WTC11 (cell line): ENCODE measurements around the gene GPA33. TPM values are rescaled to one million over a fixed set of nuclear protein-coding genes. Genes with fewer than 3 reads are reported as not detected.

Source experiments
- ATAC-seq: fragments of 200-7000 bp; cut with Tn5 transposase; 2 replicates; pipeline ENCODE4 v1.10.0; 2021; ENCODE audit warnings: mild to moderate bottlenecking, moderate library complexity
- CTCF ChIA-PET: fragments of 300-600 bp; sonication (Branson Sonifier 250); formaldehyde crosslinking; loops from one replicate; lab custom pipeline; 2021; ENCODE audit warnings: antibody characterized with exemption; lab: Charles Lee
- POLR2A ChIA-PET: fragments of 350-600 bp; sonication (Branson Sonifier 250); formaldehyde crosslinking; loops from one replicate; lab custom pipeline; 2021; ENCODE audit warnings: antibody characterized with exemption; lab: Charles Lee
- DNase-seq: peaks from one replicate; pipeline ENCODE4 v3.0.0; 2021; ENCODE audit warnings: low spot score
- H3K27ac Mint-ChIP-seq: 2 replicates; pipeline ENCODE4 v1.8.0; 2021; ENCODE audit warnings: mixed read lengths
- H3K27me3 Mint-ChIP-seq: 2 replicates; pipeline ENCODE4 v1.8.0; 2021; ENCODE audit warnings: low read depth, mild to moderate bottlenecking, moderate library complexity, mixed read lengths
- H3K36me3 Mint-ChIP-seq: 2 replicates; pipeline ENCODE4 v1.8.0; 2021; ENCODE audit warnings: mixed read lengths
- H3K4me1 Mint-ChIP-seq: 2 replicates; pipeline ENCODE4 v1.8.0; 2022; ENCODE audit warnings: mixed read lengths
- H3K4me3 Mint-ChIP-seq: 2 replicates; pipeline ENCODE4 v1.8.0; 2021; ENCODE audit warnings: mild to moderate bottlenecking, moderate library complexity, mixed read lengths
- H3K9me3 Mint-ChIP-seq: 2 replicates; pipeline ENCODE4 v1.8.0; 2021; ENCODE audit warnings: mixed read lengths
- EMX1 ChIP-seq: fragments of 250-450 bp; sonication (Bioruptor Pico); IDR thresholded peaks from 2 replicates; pipeline ENCODE4 v1.8.0; 2021; ENCODE audit warnings: mild to moderate bottlenecking
- ETV6 ChIP-seq: sonication (generic); formaldehyde crosslinking; IDR thresholded peaks from 2 replicates; pipeline ENCODE4 v1.8.1; 2022; ENCODE audit warnings: mild to moderate bottlenecking, missing genetic modification reagents
- GRHL2 ChIP-seq: fragments of 250-450 bp; sonication (Bioruptor Pico); IDR thresholded peaks from 2 replicates; pipeline ENCODE4 v1.8.0; 2022; ENCODE audit warnings: mild to moderate bottlenecking, moderate library complexity; ENCODE audit not compliant: insufficient replicate concordance, severe bottlenecking
- KAT7 ChIP-seq: sonication (generic); formaldehyde crosslinking; IDR thresholded peaks from 2 replicates; pipeline ENCODE4 v1.8.1; 2023; ENCODE audit warnings: missing genetic modification reagents, mild to moderate bottlenecking, borderline replicate concordance
- NFATC4 ChIP-seq: fragments of 250-450 bp; sonication (Bioruptor Pico); IDR thresholded peaks from 2 replicates; pipeline ENCODE4 v1.9.0; 2021; ENCODE audit warnings: mild to moderate bottlenecking
- NFE2L1 ChIP-seq: sonication (generic); formaldehyde crosslinking; IDR thresholded peaks from 2 replicates; pipeline ENCODE4 v1.8.1; 2023; ENCODE audit warnings: missing genetic modification reagents
- NR1H2 ChIP-seq: sonication (generic); formaldehyde crosslinking; IDR thresholded peaks from 2 replicates; pipeline ENCODE4 v1.9.0; 2021; ENCODE audit warnings: mild to moderate bottlenecking, moderate library complexity, missing genetic modification reagents
- PRRX2 ChIP-seq: fragments of 250-450 bp; sonication (Bioruptor Pico); IDR thresholded peaks from 2 replicates; pipeline ENCODE4 v1.8.0; 2021; ENCODE audit warnings: mild to moderate bottlenecking
- RORB ChIP-seq: fragments of 250-450 bp; sonication (Bioruptor Pico); IDR thresholded peaks from 2 replicates; pipeline ENCODE4 v1.9.0; 2021; ENCODE audit warnings: mild to moderate bottlenecking
- TCF7 ChIP-seq: sonication (generic); formaldehyde crosslinking; IDR thresholded peaks from 2 replicates; pipeline ENCODE4 v1.8.0; 2022; ENCODE audit warnings: mild to moderate bottlenecking, low read depth, missing genetic modification reagents, moderate library complexity
- TEAD1 ChIP-seq: sonication (generic); formaldehyde crosslinking; IDR thresholded peaks from 2 replicates; pipeline ENCODE4 v1.8.0; 2022; ENCODE audit warnings: mild to moderate bottlenecking, missing genetic modification reagents
- TEAD4 ChIP-seq: sonication (generic); formaldehyde crosslinking; IDR thresholded peaks from 2 replicates; pipeline ENCODE4 v1.8.0; 2022; ENCODE audit warnings: mild to moderate bottlenecking, missing genetic modification reagents
- ZNF416 ChIP-seq: fragments of 250-450 bp; sonication (Bioruptor Pico); IDR thresholded peaks from 2 replicates; pipeline ENCODE4 v1.9.0; 2021; ENCODE audit warnings: mild to moderate bottlenecking, inconsistent platforms
- ZNF423 ChIP-seq: fragments of 250-450 bp; sonication (Bioruptor Pico); IDR thresholded peaks from 2 replicates; pipeline ENCODE4 v2.1.2; 2022; ENCODE audit warnings: mild to moderate bottlenecking, moderate library complexity
- total RNA-seq: library from RNA; stranded (reverse); gene quantifications from 3 replicates; pipeline ENCODE4 v1.2.3, GENCODE V29; 2021
- TF ChIP-seq, protein P1 (sequence below): sonication (generic); formaldehyde crosslinking; IDR thresholded peaks from 2 replicates; pipeline ENCODE4 v1.8.0; 2022; ENCODE audit warnings: mild to moderate bottlenecking, missing genetic modification reagents
- TF ChIP-seq, protein P2 (sequence below): sonication (generic); formaldehyde crosslinking; IDR thresholded peaks from 2 replicates; pipeline ENCODE4 v1.8.1; 2022; ENCODE audit warnings: mild to moderate bottlenecking, missing genetic modification reagents, moderate library complexity, borderline replicate concordance
- TF ChIP-seq, protein P3 (sequence below): fragments of 250-450 bp; sonication (Bioruptor Pico); IDR thresholded peaks from 2 replicates; pipeline ENCODE4 v1.9.0; 2021; ENCODE audit warnings: mild to moderate bottlenecking
- TF ChIP-seq, protein P4 (sequence below): sonication (generic); formaldehyde crosslinking; IDR thresholded peaks from 2 replicates; pipeline ENCODE4 v1.8.1; 2022; ENCODE audit warnings: low read depth, missing genetic modification reagents, borderline replicate concordance
- TF ChIP-seq, protein P5 (sequence below): sonication (generic); formaldehyde crosslinking; IDR thresholded peaks from 2 replicates; pipeline ENCODE4 v1.8.0; 2022; ENCODE audit warnings: mild to moderate bottlenecking, missing genetic modification reagents
- TF ChIP-seq, protein P6 (sequence below): sonication (generic); formaldehyde crosslinking; conservative IDR thresholded peaks from 2 replicates; pipeline ENCODE4 v1.8.1; 2023; ENCODE audit warnings: mild to moderate bottlenecking, low read depth, missing genetic modification reagents, moderate library complexity
- TF ChIP-seq, protein P7 (sequence below): fragments of 250-450 bp; sonication (Bioruptor Pico); IDR thresholded peaks from 2 replicates; pipeline ENCODE4 v1.9.0; 2021; ENCODE audit warnings: mild to moderate bottlenecking, borderline replicate concordance

The GPA33 gene
- total RNA-seq, 1 experiment from 2014 or later: 0.63 TPM

DNA sequence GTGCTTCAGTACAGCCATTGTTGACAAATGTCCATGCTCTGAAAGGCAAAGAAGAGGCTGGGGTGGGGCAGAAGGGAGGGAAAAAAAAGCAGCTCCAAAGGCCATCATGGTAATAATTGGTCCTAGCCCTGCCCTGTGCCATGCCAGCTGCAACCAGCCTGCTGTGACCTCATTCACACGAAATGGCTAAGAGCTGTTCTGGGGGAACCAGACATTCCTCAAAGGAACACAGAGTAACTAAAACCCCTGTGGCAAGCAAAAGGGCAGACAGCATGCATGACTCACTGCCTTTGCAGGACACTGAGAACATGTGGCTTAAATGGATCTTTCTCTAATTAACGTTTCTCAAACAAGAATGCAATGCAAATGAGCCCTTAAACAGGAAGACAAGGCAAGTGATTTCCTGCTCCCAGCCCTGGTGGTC is 46.0 kb upstream of the GPA33 start:
- CTCF ChIA-PET: interaction anchor here (1.4 to 5.2 kb wide), 3 partner anchors 11 to 84 kb away, joined by 4 to 19 read pairs (median 4); partner anchors contain the start of gene POU2F1
- H3K4me1 Mint-ChIP-seq: peaks cover 57% of the 10 kb centered on the region
- ATAC-seq: peak; percentile 60

DNA sequence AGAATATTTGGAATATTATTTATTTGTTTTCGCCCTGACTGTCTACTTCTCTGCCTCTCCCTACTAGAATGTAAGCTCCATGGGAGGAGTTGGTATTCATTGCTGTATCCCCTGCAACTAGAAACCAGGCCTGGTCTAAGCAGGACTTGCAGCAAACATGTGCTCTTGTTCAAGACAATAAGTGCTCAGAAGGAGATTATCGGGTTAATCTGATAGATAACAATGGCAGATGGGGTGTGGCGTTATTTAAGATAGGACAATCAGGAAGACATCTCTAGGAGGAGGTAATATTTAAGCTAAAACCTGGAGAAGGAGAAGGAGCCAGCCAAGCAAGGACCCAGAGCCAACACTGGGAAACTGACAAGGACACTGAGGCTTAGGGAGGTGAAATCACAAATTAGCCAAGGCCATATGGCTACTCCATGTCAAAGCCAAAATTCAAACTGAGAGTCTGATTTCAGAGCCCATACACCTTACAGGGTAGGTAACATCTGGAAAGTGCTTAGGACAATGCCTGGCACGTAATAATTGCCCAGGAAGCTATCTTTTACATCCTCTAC is 45.2 kb upstream of the GPA33 start:
- POLR2A ChIA-PET: no interaction called here
- Mint-ChIP-seq H3K4me1 (peaks cover 52% of the 10 kb centered on the region), H3K4me3 (no peak overlapping the region), H3K27me3 (no peaks in the 10 kb centered on the region; the same call in none of the 2 replicates), H3K36me3 (peaks cover 4% of the 10 kb centered on the region), H3K9me3 (peaks cover 7% of the 10 kb centered on the region), H3K27ac (no peak overlapping the region)
- ATAC-seq: no peak
- CTCF ChIA-PET: interaction anchor here (0.7 to 5.2 kb wide), 4 partner anchors 10 to 85 kb away, joined by 3 to 19 read pairs (median 4); partner anchors contain the start of gene POU2F1
- no peak for DNase-seq
- TF ChIP-seq KAT7 (CRISPR knock-in tag) (no peak), GRHL2 (CRISPR knock-in tag) (no peak), ZNF416 (CRISPR knock-in tag) (no peak), TCF7 (no peak), ZNF423 (CRISPR knock-in tag) (no peak), RORB (CRISPR knock-in tag) (no peak), NR1H2 (CRISPR knock-in tag) (no peak)
- TF ChIP-seq, protein P1, sequence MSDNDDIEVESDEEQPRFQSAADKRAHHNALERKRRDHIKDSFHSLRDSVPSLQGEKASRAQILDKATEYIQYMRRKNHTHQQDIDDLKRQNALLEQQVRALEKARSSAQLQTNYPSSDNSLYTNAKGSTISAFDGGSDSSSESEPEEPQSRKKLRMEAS: no peak
- TF ChIP-seq, protein P2, sequence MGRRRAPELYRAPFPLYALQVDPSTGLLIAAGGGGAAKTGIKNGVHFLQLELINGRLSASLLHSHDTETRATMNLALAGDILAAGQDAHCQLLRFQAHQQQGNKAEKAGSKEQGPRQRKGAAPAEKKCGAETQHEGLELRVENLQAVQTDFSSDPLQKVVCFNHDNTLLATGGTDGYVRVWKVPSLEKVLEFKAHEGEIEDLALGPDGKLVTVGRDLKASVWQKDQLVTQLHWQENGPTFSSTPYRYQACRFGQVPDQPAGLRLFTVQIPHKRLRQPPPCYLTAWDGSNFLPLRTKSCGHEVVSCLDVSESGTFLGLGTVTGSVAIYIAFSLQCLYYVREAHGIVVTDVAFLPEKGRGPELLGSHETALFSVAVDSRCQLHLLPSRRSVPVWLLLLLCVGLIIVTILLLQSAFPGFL (CRISPR knock-in tag): no peak
- TF ChIP-seq, protein P3, sequence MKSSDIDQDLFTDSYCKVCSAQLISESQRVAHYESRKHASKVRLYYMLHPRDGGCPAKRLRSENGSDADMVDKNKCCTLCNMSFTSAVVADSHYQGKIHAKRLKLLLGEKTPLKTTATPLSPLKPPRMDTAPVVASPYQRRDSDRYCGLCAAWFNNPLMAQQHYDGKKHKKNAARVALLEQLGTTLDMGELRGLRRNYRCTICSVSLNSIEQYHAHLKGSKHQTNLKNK (CRISPR knock-in tag): no peak

More for the DNA sequence above, 46.0 kb upstream of the GPA33 start:
- Mint-ChIP-seq H3K4me3 (no peak overlapping the region), H3K36me3 (peaks cover 4% of the 10 kb centered on the region), H3K9me3 (peaks cover 7% of the 10 kb centered on the region), H3K27me3 (no peaks in the 10 kb centered on the region; the same call in none of the 2 replicates)
- POLR2A ChIA-PET: no interaction called here
- TF ChIP-seq EMX1 (CRISPR knock-in tag) (no peak), NFATC4 (CRISPR knock-in tag) (no peak), TEAD1 (peak; percentile 60; the same call in 1 of the 2 replicates), TEAD4 (CRISPR knock-in tag) (no peak), KAT7 (CRISPR knock-in tag) (no peak), PRRX2 (no peak), NFE2L1 (no peak), ETV6 (CRISPR knock-in tag) (no peak; the same call in 1 of the 2 replicates)
- TF ChIP-seq, protein P4, sequence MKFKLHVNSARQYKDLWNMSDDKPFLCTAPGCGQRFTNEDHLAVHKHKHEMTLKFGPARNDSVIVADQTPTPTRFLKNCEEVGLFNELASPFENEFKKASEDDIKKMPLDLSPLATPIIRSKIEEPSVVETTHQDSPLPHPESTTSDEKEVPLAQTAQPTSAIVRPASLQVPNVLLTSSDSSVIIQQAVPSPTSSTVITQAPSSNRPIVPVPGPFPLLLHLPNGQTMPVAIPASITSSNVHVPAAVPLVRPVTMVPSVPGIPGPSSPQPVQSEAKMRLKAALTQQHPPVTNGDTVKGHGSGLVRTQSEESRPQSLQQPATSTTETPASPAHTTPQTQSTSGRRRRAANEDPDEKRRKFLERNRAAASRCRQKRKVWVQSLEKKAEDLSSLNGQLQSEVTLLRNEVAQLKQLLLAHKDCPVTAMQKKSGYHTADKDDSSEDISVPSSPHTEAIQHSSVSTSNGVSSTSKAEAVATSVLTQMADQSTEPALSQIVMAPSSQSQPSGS (CRISPR knock-in tag): no peak
- TF ChIP-seq, protein P5, sequence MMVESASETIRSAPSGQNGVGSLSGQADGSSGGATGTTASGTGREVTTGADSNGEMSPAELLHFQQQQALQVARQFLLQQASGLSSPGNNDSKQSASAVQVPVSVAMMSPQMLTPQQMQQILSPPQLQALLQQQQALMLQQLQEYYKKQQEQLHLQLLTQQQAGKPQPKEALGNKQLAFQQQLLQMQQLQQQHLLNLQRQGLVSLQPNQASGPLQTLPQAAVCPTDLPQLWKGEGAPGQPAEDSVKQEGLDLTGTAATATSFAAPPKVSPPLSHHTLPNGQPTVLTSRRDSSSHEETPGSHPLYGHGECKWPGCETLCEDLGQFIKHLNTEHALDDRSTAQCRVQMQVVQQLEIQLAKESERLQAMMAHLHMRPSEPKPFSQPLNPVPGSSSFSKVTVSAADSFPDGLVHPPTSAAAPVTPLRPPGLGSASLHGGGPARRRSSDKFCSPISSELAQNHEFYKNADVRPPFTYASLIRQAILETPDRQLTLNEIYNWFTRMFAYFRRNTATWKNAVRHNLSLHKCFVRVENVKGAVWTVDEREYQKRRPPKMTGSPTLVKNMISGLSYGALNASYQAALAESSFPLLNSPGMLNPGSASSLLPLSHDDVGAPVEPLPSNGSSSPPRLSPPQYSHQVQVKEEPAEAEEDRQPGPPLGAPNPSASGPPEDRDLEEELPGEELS (CRISPR knock-in tag): 0 out of 2 replicates have a peak, but pooled peaks have one; percentile 20
- TF ChIP-seq, protein P6, sequence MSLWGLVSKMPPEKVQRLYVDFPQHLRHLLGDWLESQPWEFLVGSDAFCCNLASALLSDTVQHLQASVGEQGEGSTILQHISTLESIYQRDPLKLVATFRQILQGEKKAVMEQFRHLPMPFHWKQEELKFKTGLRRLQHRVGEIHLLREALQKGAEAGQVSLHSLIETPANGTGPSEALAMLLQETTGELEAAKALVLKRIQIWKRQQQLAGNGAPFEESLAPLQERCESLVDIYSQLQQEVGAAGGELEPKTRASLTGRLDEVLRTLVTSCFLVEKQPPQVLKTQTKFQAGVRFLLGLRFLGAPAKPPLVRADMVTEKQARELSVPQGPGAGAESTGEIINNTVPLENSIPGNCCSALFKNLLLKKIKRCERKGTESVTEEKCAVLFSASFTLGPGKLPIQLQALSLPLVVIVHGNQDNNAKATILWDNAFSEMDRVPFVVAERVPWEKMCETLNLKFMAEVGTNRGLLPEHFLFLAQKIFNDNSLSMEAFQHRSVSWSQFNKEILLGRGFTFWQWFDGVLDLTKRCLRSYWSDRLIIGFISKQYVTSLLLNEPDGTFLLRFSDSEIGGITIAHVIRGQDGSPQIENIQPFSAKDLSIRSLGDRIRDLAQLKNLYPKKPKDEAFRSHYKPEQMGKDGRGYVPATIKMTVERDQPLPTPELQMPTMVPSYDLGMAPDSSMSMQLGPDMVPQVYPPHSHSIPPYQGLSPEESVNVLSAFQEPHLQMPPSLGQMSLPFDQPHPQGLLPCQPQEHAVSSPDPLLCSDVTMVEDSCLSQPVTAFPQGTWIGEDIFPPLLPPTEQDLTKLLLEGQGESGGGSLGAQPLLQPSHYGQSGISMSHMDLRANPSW: no peak
- TF ChIP-seq, protein P7, sequence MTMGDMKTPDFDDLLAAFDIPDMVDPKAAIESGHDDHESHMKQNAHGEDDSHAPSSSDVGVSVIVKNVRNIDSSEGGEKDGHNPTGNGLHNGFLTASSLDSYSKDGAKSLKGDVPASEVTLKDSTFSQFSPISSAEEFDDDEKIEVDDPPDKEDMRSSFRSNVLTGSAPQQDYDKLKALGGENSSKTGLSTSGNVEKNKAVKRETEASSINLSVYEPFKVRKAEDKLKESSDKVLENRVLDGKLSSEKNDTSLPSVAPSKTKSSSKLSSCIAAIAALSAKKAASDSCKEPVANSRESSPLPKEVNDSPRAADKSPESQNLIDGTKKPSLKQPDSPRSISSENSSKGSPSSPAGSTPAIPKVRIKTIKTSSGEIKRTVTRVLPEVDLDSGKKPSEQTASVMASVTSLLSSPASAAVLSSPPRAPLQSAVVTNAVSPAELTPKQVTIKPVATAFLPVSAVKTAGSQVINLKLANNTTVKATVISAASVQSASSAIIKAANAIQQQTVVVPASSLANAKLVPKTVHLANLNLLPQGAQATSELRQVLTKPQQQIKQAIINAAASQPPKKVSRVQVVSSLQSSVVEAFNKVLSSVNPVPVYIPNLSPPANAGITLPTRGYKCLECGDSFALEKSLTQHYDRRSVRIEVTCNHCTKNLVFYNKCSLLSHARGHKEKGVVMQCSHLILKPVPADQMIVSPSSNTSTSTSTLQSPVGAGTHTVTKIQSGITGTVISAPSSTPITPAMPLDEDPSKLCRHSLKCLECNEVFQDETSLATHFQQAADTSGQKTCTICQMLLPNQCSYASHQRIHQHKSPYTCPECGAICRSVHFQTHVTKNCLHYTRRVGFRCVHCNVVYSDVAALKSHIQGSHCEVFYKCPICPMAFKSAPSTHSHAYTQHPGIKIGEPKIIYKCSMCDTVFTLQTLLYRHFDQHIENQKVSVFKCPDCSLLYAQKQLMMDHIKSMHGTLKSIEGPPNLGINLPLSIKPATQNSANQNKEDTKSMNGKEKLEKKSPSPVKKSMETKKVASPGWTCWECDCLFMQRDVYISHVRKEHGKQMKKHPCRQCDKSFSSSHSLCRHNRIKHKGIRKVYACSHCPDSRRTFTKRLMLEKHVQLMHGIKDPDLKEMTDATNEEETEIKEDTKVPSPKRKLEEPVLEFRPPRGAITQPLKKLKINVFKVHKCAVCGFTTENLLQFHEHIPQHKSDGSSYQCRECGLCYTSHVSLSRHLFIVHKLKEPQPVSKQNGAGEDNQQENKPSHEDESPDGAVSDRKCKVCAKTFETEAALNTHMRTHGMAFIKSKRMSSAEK (CRISPR knock-in tag): no peak
- TF ChIP-seq, all 79 proteins: peak for 2
- H3K27ac Mint-ChIP-seq: 0 out of 2 replicates have a peak overlapping the region, but pooled peaks have one; percentile 19
- no peak for DNase-seq
